Vagina (tissue), 2 donors: Measurements from ENCODE around the gene GHRL. TPM values are rescaled to one million over a fixed set of nuclear protein-coding genes. Genes with fewer than 3 reads are reported as not detected.

Source experiments
- DNase-seq, 2 donors: peaks; one replicate each; pipeline ENCODE4 v3.0.0-alpha.2; 2017; ENCODE audit errors: extremely low spot score in 2 of 2
- H3K27ac ChIP-seq: fragments of 200-600 bp; sonication (generic); one replicate; pipeline ENCODE4 v1.5.1; 2019
- H3K27me3 ChIP-seq: fragments of 200-600 bp; sonication (generic); one replicate; pipeline ENCODE4 v1.5.1; 2019
- H3K36me3 ChIP-seq, 2 donors: fragments of 200-600 bp; sonication (generic); one replicate each; pipeline ENCODE4 v1.5.1; 2017 to 2019
- H3K4me1 ChIP-seq: fragments of 200-600 bp; sonication (generic); one replicate; pipeline ENCODE4 v1.5.1; 2019
- H3K4me3 ChIP-seq, 2 donors: fragments of 200-600 bp; sonication (generic); 1 replicate in 1 of 2; 2 replicates in 1 of 2; pipeline ENCODE4 v1.5.1; 2016 to 2019
- H3K9me3 ChIP-seq: fragments of 200-600 bp; sonication (generic); one replicate; pipeline ENCODE4 v1.5.1; 2019
- CTCF ChIP-seq, 3 experiments: fragments of 450-650 bp in 2 of 3; fragments of 200-600 bp in 1 of 3; sonication (generic) in 1 of 3; IDR thresholded peaks; one replicate each; pipeline ENCODE4 v1.5.1; 2017 to 2019; ENCODE audit warnings: antibody characterized with exemption in 3 of 3, mild to moderate bottlenecking in 2 of 3, moderate library complexity in 2 of 3
- POLR2A ChIP-seq, 2 donors: fragments of 450-650 bp; IDR thresholded peaks; one replicate each; pipeline ENCODE4 v1.6.1; 2017; ENCODE audit warnings: antibody characterized with exemption in 2 of 2, mild to moderate bottlenecking in 2 of 2, moderate library complexity in 2 of 2
- POLR2AphosphoS5 ChIP-seq, 2 donors: sonication (generic); formaldehyde crosslinking; IDR thresholded peaks; one replicate each; pipeline ENCODE4 v1.9.0; 2017; ENCODE audit warnings: antibody characterized with exemption in 2 of 2, mild to moderate bottlenecking in 2 of 2, low read depth in 1 of 2; ENCODE audit not compliant: insufficient read depth in 1 of 2
- intact Hi-C: fragments of 100-400 bp; cut with DNase I; formaldehyde crosslinking; loops from one replicate; pipeline ENCODE4 v1.15.1; 2023
- total RNA-seq: library from RNA; depleted of rRNA; stranded (reverse); fragments of >200 nt; gene quantifications from one replicate; pipeline ENCODE4 v1.2.3, GENCODE V29; 2016

The GHRL gene
- total RNA-seq, 1 donor from 2014 or later, result not detected

GRCh38 chr3:10280177-10280529, 12.6 kb downstream of the GHRL start:
- Histone ChIP-seq H3K27ac (no peak overlapping the region), H3K36me3 (peaks cover 0 to 56% of the 10 kb centered on the region in 2 donors), H3K4me3 (no peak overlapping the region), H3K9me3 (no peaks in the 10 kb centered on the region), H3K27me3 (no peaks in the 10 kb centered on the region), H3K4me1 (no peaks in the 10 kb centered on the region)
- intact Hi-C loops, result no loop called here
- DNase-seq, result no peak
- TF ChIP-seq CTCF (IDR thresholded peaks at IDR 0.05), result no peak
- TF ChIP-seq POLR2A (IDR thresholded peaks at IDR 0.05), result no peak
- no peak for TF ChIP-seq POLR2AphosphoS5 (IDR thresholded peaks at IDR 0.05; ENCODE audit: insufficient read depth in 1 of 2, low read depth in 1 of 2)

GRCh38 chr3:10279384-10280176, 13.2 kb downstream of the GHRL start:
- H3K27me3 ChIP-seq, result no peaks in the 10 kb centered on the region
- TF ChIP-seq CTCF (IDR thresholded peaks at IDR 0.05), result no peak
- no peak for TF ChIP-seq POLR2A (IDR thresholded peaks at IDR 0.05)
- TF ChIP-seq POLR2AphosphoS5 (IDR thresholded peaks at IDR 0.05; ENCODE audit: insufficient read depth in 1 of 2, low read depth in 1 of 2), result no peak
- DNase-seq, result no peak
- no peak overlapping the region for H3K27ac ChIP-seq
- intact Hi-C loops, result no loop called here
- peaks cover 0 to 51% of the 10 kb centered on the region in 2 donors for H3K36me3 ChIP-seq
- H3K4me1 ChIP-seq, result peaks cover 2% of the 10 kb centered on the region
- no peaks in the 10 kb centered on the region for H3K9me3 ChIP-seq
- H3K4me3 ChIP-seq, result no peak overlapping the region

- intact Hi-C loops, result no loop called here
- TF ChIP-seq POLR2AphosphoS5 (IDR thresholded peaks at IDR 0.05; ENCODE audit: insufficient read depth in 1 of 2, low read depth in 1 of 2) (no peak), POLR2A (IDR thresholded peaks at IDR 0.05) (no peak), CTCF (IDR thresholded peaks at IDR 0.05) (no peak)
- Histone ChIP-seq H3K36me3 (peaks cover 0 to 49% of the 10 kb centered on the region in 2 donors), H3K27ac (no peak overlapping the region), H3K27me3 (no peaks in the 10 kb centered on the region), H3K4me1 (peaks cover 12% of the 10 kb centered on the region), H3K4me3 (no peak overlapping the region), H3K9me3 (no peaks in the 10 kb centered on the region)
- DNase-seq, result no peak
Observed at GRCh38 chr3:10278501-10278900, 14.2 kb downstream of the GHRL start.

GRCh38 chr3:10277115-10277625, 15.6 kb downstream of the GHRL start:
- Histone ChIP-seq H3K4me1 (peaks cover 20% of the 10 kb centered on the region), H3K27ac (no peak overlapping the region), H3K27me3 (no peaks in the 10 kb centered on the region), H3K4me3 (no peak overlapping the region), H3K9me3 (no peaks in the 10 kb centered on the region), H3K36me3 (peaks cover 0 to 48% of the 10 kb centered on the region in 2 donors)
- no peak for TF ChIP-seq POLR2AphosphoS5 (IDR thresholded peaks at IDR 0.05; ENCODE audit: insufficient read depth in 1 of 2, low read depth in 1 of 2)
- DNase-seq, result no peak
- intact Hi-C loops, result no loop called here

- intact Hi-C loops, result no loop called here
Observed at GRCh38 chr3:10274601-10275000, 18.1 kb downstream of the GHRL start.

More at GRCh38 chr3:10274601-10275000, 18.1 kb downstream of the GHRL start:
- H3K4me3 ChIP-seq, result no peak overlapping the region
- peaks cover 21% of the 10 kb centered on the region for H3K4me1 ChIP-seq
- TF ChIP-seq POLR2A (IDR thresholded peaks at IDR 0.05), result no peak
- TF ChIP-seq POLR2AphosphoS5 (IDR thresholded peaks at IDR 0.05; ENCODE audit: insufficient read depth in 1 of 2, low read depth in 1 of 2), result no peak
- no peak for TF ChIP-seq CTCF (IDR thresholded peaks at IDR 0.05)
- no peaks in the 10 kb centered on the region for H3K27me3 ChIP-seq
- H3K27ac ChIP-seq, result no peak overlapping the region
- no peaks in the 10 kb centered on the region for H3K9me3 ChIP-seq
- peaks cover 0 to 54% of the 10 kb centered on the region in 2 donors for H3K36me3 ChIP-seq
- DNase-seq, result no peak
